ENCODE data around the gene AZIN2.
A peak's percentile ranks its signal among the peaks of the same experiment; 100 is the strongest.

Gene AZIN2

GRCh38 chr1:33149453-33150190 is 68.7 kb downstream of the AZIN2 start:
- no peak for DNase-seq (ENCODE audit: low read depth in 2 of 2)
- TF ChIP-seq CTCF (IDR thresholded peaks at IDR 0.05; ENCODE audit: low read depth, low read length): no peak
- H3K4me3 ChIP-seq (replicated peaks in 1 of 2; ENCODE audit: low read depth in 2 of 2, low read length in 2 of 2): no peak overlapping the region

- TF ChIP-seq CTCF (IDR thresholded peaks at IDR 0.05; ENCODE audit: low read depth, low read length): no peak
- H3K4me3 ChIP-seq (replicated peaks in 1 of 2; ENCODE audit: low read depth in 2 of 2, low read length in 2 of 2): no peak overlapping the region
- DNase-seq (ENCODE audit: low read depth in 2 of 2): no peak
These were observed 69.6 kb downstream of the AZIN2 start for GRCh38 chr1:33150522-33150921.

GRCh38 chr1:33151116-33151515 is 70.2 kb downstream of the AZIN2 start:
- DNase-seq (ENCODE audit: low read depth in 2 of 2): no peak
- no peak for TF ChIP-seq CTCF (IDR thresholded peaks at IDR 0.05; ENCODE audit: low read depth, low read length)
- no peak overlapping the region for H3K4me3 ChIP-seq (replicated peaks in 1 of 2; ENCODE audit: low read depth in 2 of 2, low read length in 2 of 2)

GRCh38 chr1:33152685-33153432 is 71.9 kb downstream of the AZIN2 start:
- no peak overlapping the region for H3K4me3 ChIP-seq (replicated peaks in 1 of 2; ENCODE audit: low read depth in 2 of 2, low read length in 2 of 2)
- peak; percentile 92 to 95 for DNase-seq (ENCODE audit: low read depth in 2 of 2)
- TF ChIP-seq CTCF (IDR thresholded peaks at IDR 0.05; ENCODE audit: low read depth, low read length): no peak

DNA sequence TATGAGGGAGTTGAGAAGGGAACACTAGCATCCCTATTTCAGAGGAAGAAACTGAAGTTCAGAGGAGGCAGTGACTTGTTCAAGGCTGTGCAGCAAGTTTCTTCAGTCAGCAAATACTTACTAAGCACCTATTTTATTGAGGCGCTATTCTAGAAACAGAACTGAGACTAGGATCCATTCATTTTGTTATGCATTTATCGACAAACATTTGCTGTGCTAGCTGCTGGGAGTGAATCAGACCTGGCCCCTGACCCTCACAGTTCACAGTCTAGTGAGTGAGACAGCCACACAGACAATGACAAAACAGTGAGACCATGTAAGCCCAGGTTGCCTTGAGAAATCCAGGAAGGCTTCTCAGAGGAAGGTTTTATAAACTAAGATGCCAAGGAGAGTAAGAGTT is 72.7 kb downstream of the AZIN2 start:
- DNase-seq (ENCODE audit: low read depth in 2 of 2): peak in 1 of 2 donors; percentile 53
- no peak overlapping the region for H3K4me3 ChIP-seq (replicated peaks in 1 of 2; ENCODE audit: low read depth in 2 of 2, low read length in 2 of 2)
- no peak for TF ChIP-seq CTCF (IDR thresholded peaks at IDR 0.05; ENCODE audit: low read depth, low read length)

DNA sequence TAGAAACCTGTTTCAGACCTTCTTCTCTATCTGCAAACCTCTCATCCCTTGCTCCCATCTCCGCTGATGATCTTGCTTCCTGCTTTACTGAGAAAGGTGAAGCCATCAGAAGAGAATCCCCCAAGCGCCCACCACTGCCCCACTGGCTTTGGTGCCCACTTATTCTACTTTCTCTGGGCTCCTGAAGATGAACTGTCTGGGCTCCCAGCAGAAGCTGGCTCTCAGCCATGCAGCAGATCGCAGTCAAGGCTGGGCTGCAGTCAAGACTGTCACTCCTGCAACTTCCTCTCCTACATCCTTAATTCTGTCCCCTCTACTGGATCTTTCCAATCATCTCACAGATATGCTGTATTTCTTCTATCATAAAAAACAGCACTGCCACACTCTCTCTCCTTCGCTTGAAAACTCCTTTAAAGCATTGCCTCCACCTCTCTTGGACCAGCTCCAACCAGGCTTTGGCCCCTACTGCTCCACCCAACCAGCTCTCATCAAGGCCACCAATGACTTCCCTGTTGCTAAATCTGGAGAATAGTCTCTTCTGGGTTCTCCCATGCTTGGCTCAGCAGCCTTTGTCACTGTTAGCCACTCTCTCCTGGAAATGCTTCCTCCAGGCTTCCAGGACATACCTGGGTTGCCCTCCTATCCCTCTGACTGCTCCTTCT is 75.1 kb downstream of the AZIN2 start:
- DNase-seq (ENCODE audit: low read depth in 2 of 2): no peak
- no peak for TF ChIP-seq CTCF (IDR thresholded peaks at IDR 0.05; ENCODE audit: low read depth, low read length)
- H3K4me3 ChIP-seq (replicated peaks in 1 of 2; ENCODE audit: low read depth in 2 of 2, low read length in 2 of 2): no peak overlapping the region

Data from cardiac fibroblast (primary cell).